ENCODE data around the gene PSMC3IP.
"Not testable (repeated sequence)": the region's sequence is repeated elsewhere in the genome, so short reads cannot be mapped to it uniquely, and the experiment has no call there.

PSMC3IP gene

GRCh38 chr17:42547001-42547461, 30.5 kb downstream of the PSMC3IP start:
- no peak for DNase-seq
- TF ChIP-seq GATA1 (IDR thresholded peaks at IDR 0.05; ENCODE audit: low read depth, low read length): no peak
- peak; percentile 14 for TF ChIP-seq POLR2A (IDR thresholded peaks at IDR 0.05; ENCODE audit: low read length)

GRCh38 chr17:42545755-42546505, 31.6 kb downstream of the PSMC3IP start:
- DNase-seq: not testable (repeated sequence)

GRCh38 chr17:42544874-42545283, 32.6 kb downstream of the PSMC3IP start:
- no peak for TF ChIP-seq GATA1 (IDR thresholded peaks at IDR 0.05; ENCODE audit: low read depth, low read length)
- no peak for TF ChIP-seq POLR2A (IDR thresholded peaks at IDR 0.05; ENCODE audit: low read length)
- no peak for DNase-seq

GRCh38 chr17:42543190-42544079, 34.1 kb downstream of the PSMC3IP start:
- DNase-seq: no peak
- TF ChIP-seq GATA1 (IDR thresholded peaks at IDR 0.05; ENCODE audit: low read depth, low read length) (no peak), POLR2A (IDR thresholded peaks at IDR 0.05; ENCODE audit: low read length) (no peak)

- no peak for DNase-seq
- peak; percentile 13 for TF ChIP-seq POLR2A (IDR thresholded peaks at IDR 0.05; ENCODE audit: low read length)
- TF ChIP-seq GATA1 (IDR thresholded peaks at IDR 0.05; ENCODE audit: low read depth, low read length): no peak
These were observed 36.3 kb downstream of the PSMC3IP start for GRCh38 chr17:42541041-42541833.

GRCh38 chr17:42540558-42540957, 37.0 kb downstream of the PSMC3IP start:
- not testable (repeated sequence) for DNase-seq

GRCh38 chr17:42538482-42538881, 39.0 kb downstream of the PSMC3IP start:
- TF ChIP-seq GATA1 (IDR thresholded peaks at IDR 0.05; ENCODE audit: low read depth, low read length) (no peak), POLR2A (IDR thresholded peaks at IDR 0.05; ENCODE audit: low read length) (no peak)
- DNase-seq: no peak

GRCh38 chr17:42537826-42538451, 39.6 kb downstream of the PSMC3IP start:
- TF ChIP-seq POLR2A (IDR thresholded peaks at IDR 0.05; ENCODE audit: low read length) (no peak), GATA1 (IDR thresholded peaks at IDR 0.05; ENCODE audit: low read depth, low read length) (no peak)

GRCh38 chr17:42537156-42537805, 40.2 kb downstream of the PSMC3IP start:
- TF ChIP-seq GATA1 (IDR thresholded peaks at IDR 0.05; ENCODE audit: low read depth, low read length) (no peak), POLR2A (IDR thresholded peaks at IDR 0.05; ENCODE audit: low read length) (no peak)
- DNase-seq: no peak

More at GRCh38 chr17:42537826-42538451, 39.6 kb downstream of the PSMC3IP start:
- DNase-seq: no peak

- peak; percentile 82 to 85 for DNase-seq
- TF ChIP-seq POLR2A (IDR thresholded peaks at IDR 0.05; ENCODE audit: low read length): no peak
- no peak for TF ChIP-seq GATA1 (IDR thresholded peaks at IDR 0.05; ENCODE audit: low read depth, low read length)
These were observed 41.0 kb downstream of the PSMC3IP start for GRCh38 chr17:42536372-42537155.

- TF ChIP-seq POLR2A (IDR thresholded peaks at IDR 0.05; ENCODE audit: low read length) (peak; percentile 77), GATA1 (IDR thresholded peaks at IDR 0.05; ENCODE audit: low read depth, low read length) (no peak)
- DNase-seq: peak; percentile 92 to 94
These were observed 41.5 kb downstream of the PSMC3IP start, which contains the start of gene NAGLU for GRCh38 chr17:42536048-42536371. TSS of gene NAGLU (plus strand) at chr17:42536241. CDS start at chr17:42536273, 32 bp downstream.

Data from erythroblast (primary cell).